HepG2 (cell line): ENCODE measurements around the gene STXBP2. TPM values are rescaled to one million over a fixed set of nuclear protein-coding genes. Genes with fewer than 3 reads are reported as not detected.

ENCODE experiments used
- CEBPZ ChIP-seq: IDR thresholded peaks from 2 replicates; pipeline ENCODE4 v1.6.1; 2012; ENCODE audit warnings: low read length, improper control_type of control experiment
- HNRNPL ChIP-seq: fragments of 200-400 bp; formaldehyde crosslinking; IDR thresholded peaks from 2 replicates; pipeline ENCODE4 v1.6.1; 2017; ENCODE audit warnings: mild to moderate bottlenecking, low read depth, low read length
- KAT7 ChIP-seq: IDR thresholded peaks from 2 replicates; pipeline ENCODE4 v1.6.1; 2018; ENCODE audit warnings: borderline replicate concordance, missing compliant biosample characterization
- KLF9 ChIP-seq: IDR thresholded peaks from 2 replicates; pipeline ENCODE4 v1.6.1; 2016; ENCODE audit warnings: low read depth
- PHB2 ChIP-seq: fragments of 450-650 bp; IDR thresholded peaks from 2 replicates; pipeline ENCODE4 v1.6.1; 2018; ENCODE audit not compliant: partially characterized antibody
- TBX2 ChIP-seq: sonication (generic); formaldehyde crosslinking; IDR thresholded peaks from 2 replicates; pipeline ENCODE4 v1.5.0; 2020; ENCODE audit warnings: missing genetic modification reagents, mild to moderate bottlenecking, borderline replicate concordance
- TBX3 ChIP-seq: fragments of 450-650 bp; IDR thresholded peaks from 2 replicates; pipeline ENCODE4 v1.6.1; 2017; ENCODE audit warnings: antibody characterized with exemption, mild to moderate bottlenecking, inconsistent platforms, borderline replicate concordance
- ZFP90 ChIP-seq: sonication (generic); formaldehyde crosslinking; IDR thresholded peaks from 2 replicates; pipeline ENCODE4 v1.8.0; 2022; ENCODE audit warnings: missing genetic modification reagents, mild to moderate bottlenecking, inconsistent platforms, borderline replicate concordance
- ZFX ChIP-seq: sonication (generic); formaldehyde crosslinking; IDR thresholded peaks from 2 replicates; pipeline ENCODE4 v1.4.0; 2020; ENCODE audit warnings: mild to moderate bottlenecking, low read depth, missing genetic modification reagents, moderate library complexity
- ZMYM4 ChIP-seq: sonication (generic); formaldehyde crosslinking; IDR thresholded peaks from 2 replicates; pipeline ENCODE4 v1.8.1; 2023; ENCODE audit warnings: mild to moderate bottlenecking, missing genetic modification reagents
- ZNF337 ChIP-seq: sonication (generic); formaldehyde crosslinking; IDR thresholded peaks from 2 replicates; pipeline ENCODE4 v1.5.1; 2020; ENCODE audit warnings: missing genetic modification reagents, low read depth, mild to moderate bottlenecking, borderline replicate concordance
- ZNF33B ChIP-seq: sonication (generic); formaldehyde crosslinking; IDR thresholded peaks from 2 replicates; pipeline ENCODE4 v1.5.1; 2020; ENCODE audit warnings: mild to moderate bottlenecking, missing genetic modification reagents
- ZNF496 ChIP-seq: sonication (generic); formaldehyde crosslinking; IDR thresholded peaks from 2 replicates; pipeline ENCODE4 v1.8.1; 2023; ENCODE audit warnings: mild to moderate bottlenecking, moderate library complexity, missing genetic modification reagents; ENCODE audit not compliant: insufficient replicate concordance
- ZNF503 ChIP-seq: sonication (generic); formaldehyde crosslinking; IDR thresholded peaks from 2 replicates; pipeline ENCODE4 v1.4.0; 2020; ENCODE audit warnings: missing genetic modification reagents
- ZNF558 ChIP-seq: sonication (generic); formaldehyde crosslinking; IDR thresholded peaks from 2 replicates; pipeline ENCODE4 v1.9.0; 2022; ENCODE audit warnings: mild to moderate bottlenecking, missing genetic modification reagents, borderline replicate concordance
- ZNF646 ChIP-seq: sonication (generic); formaldehyde crosslinking; IDR thresholded peaks from 2 replicates; pipeline ENCODE4 v1.9.0; 2021; ENCODE audit warnings: mild to moderate bottlenecking, missing genetic modification reagents
- ZNF782 ChIP-seq: sonication (generic); formaldehyde crosslinking; IDR thresholded peaks from 2 replicates; pipeline ENCODE4 v1.4.0; 2020; ENCODE audit warnings: missing genetic modification reagents, mild to moderate bottlenecking, borderline replicate concordance
- ZNF792 ChIP-seq: IDR thresholded peaks from 2 replicates; pipeline ENCODE4 v1.6.1; 2016
- polyA plus RNA-seq, 8 experiments: library from polyadenylated mRNA; depleted of rRNA in 3 of 8; stranded (reverse) in 7 of 8; unstranded in 1 of 8; fragments of >200 nt; fragmentation: Illumina TruSeq in 4 of 8; extraction: Trizol in 4 of 8; gene quantifications; 2 replicates each; pipeline versions ENCODE4 v1.2.1 to v1.2.3, GENCODE V29; 2011 to 2016; ENCODE audit warnings: low read depth in 4 of 8, missing spikeins in 1 of 8, mixed read lengths in 1 of 8; ENCODE audit not compliant: insufficient read depth in 1 of 8
- total RNA-seq, 5 experiments: library from RNA; depleted of rRNA; stranded (reverse); fragments of >200 nt; fragmentation: Illumina TruSeq; extraction: Trizol; gene quantifications; 2 replicates each; pipeline ENCODE4 v1.2.3, GENCODE V29; 2016; ENCODE audit warnings: low read depth in 1 of 5

The STXBP2 gene
- total and polyA plus RNA-seq, 2 of the 13 experiments (the other 11 are each of a cell fraction or from before 2014, with no cell fraction given): 22.8 to 40.1 TPM

- TF ChIP-seq ZNF646 (CRISPR knock-in tag) (no peak), KLF9 (CRISPR knock-in tag) (no peak), ZFP90 (no peak), ZNF33B (CRISPR knock-in tag) (0 out of 2 replicates have a peak, but pooled peaks have one; percentile 48), ZNF337 (CRISPR knock-in tag) (no peak), ZMYM4 (CRISPR knock-in tag) (peak; percentile 72; the same call in 1 of the 2 replicates), PHB2 (no peak), TBX2 (CRISPR knock-in tag) (peak; percentile 36; the same call in 1 of the 2 replicates), ZNF558 (peak; percentile 91; the same call in 1 of the 2 replicates), TBX3 (no peak), KAT7 (no peak), HNRNPL (no peak), ZNF792 (CRISPR knock-in tag) (no peak), ZNF503 (CRISPR knock-in tag) (no peak), CEBPZ (no peak), ZNF782 (no peak), ZFX (CRISPR knock-in tag) (peak; percentile 92), ZNF496 (CRISPR knock-in tag) (no peak)
Observed at GRCh38 chr19:7680606-7681339, 43.9 kb downstream of the STXBP2 start, which contains the start of gene TRAPPC5 (continued).
